ENCODE data around the gene SLC6A12. TPM values are rescaled to one million over a fixed set of nuclear protein-coding genes. Genes with fewer than 3 reads are reported as not detected.

The SLC6A12 gene
- total RNA-seq, 1 experiment from 2014 or later: 0.17 TPM

GRCh38 chr12:191541-191940 lies 22.4 kb downstream of the SLC6A12 start:
- Histone ChIP-seq H2BK15ac (ENCODE audit: low read depth, low read length) (no peak overlapping the region), H3K9ac (ENCODE audit: extremely low read depth, insufficient read length, low read length) (no peak overlapping the region), H3K23me2 (ENCODE audit: insufficient read length, low read depth, low read length, poor library complexity, severe bottlenecking) (peaks cover 7% of the 10 kb centered on the region), H3K23ac (ENCODE audit: insufficient read length, low read depth, low read length) (no peak overlapping the region), H2BK20ac (ENCODE audit: low read depth, low read length, poor library complexity, severe bottlenecking) (no peak overlapping the region), H3K14ac (ENCODE audit: insufficient read depth, low read length) (no peak overlapping the region), H2BK5ac (ENCODE audit: insufficient read length, low read length) (no peak overlapping the region), H3K18ac (ENCODE audit: insufficient read length, low read depth, low read length) (no peak overlapping the region), H3K79me1 (ENCODE audit: insufficient read depth, low read depth, low read length, poor library complexity, severe bottlenecking) (no peaks in the 10 kb centered on the region), H3K4ac (ENCODE audit: low read depth, low read length) (no peak overlapping the region), H3K9me3 (ENCODE audit: control insufficient read depth, low read depth, low read length) (no peaks in the 10 kb centered on the region), H4K8ac (replicated peaks; ENCODE audit: insufficient read length, low read depth, low read length) (no peak overlapping the region), H3K79me2 (ENCODE audit: insufficient read depth, low read length) (no peaks in the 10 kb centered on the region), H2AK5ac (ENCODE audit: insufficient read length, low read length) (no peak overlapping the region), H3K27ac (ENCODE audit: insufficient read length, low read depth, low read length) (no peak overlapping the region), H2BK12ac (ENCODE audit: insufficient read length, low read depth, low read length) (no peak overlapping the region), H4K20me1 (ENCODE audit: control insufficient read depth, insufficient read depth, insufficient read length) (no peaks in the 10 kb centered on the region), H3K27me3 (ENCODE audit: insufficient read depth, low read length) (peaks cover 2% of the 10 kb centered on the region; the same call in 1 of the 2 replicates), H3K4me1 (ENCODE audit: insufficient read depth, low read length) (no peaks in the 10 kb centered on the region), H2AFZ (ENCODE audit: low read length) (no peak overlapping the region), H4K5ac (ENCODE audit: insufficient read length, low read depth, low read length) (no peak overlapping the region), H2BK120ac (ENCODE audit: low read depth, low read length, poor library complexity, severe bottlenecking) (no peak overlapping the region), H4K91ac (ENCODE audit: insufficient read length, low read depth, low read length) (no peak overlapping the region), H3K4me2 (ENCODE audit: insufficient read depth, insufficient read length, low read length) (no peak overlapping the region), H3K56ac (ENCODE audit: insufficient read length, low read depth, low read length) (no peak overlapping the region), H3T11ph (ENCODE audit: low read length) (no peak overlapping the region)
- Mint-ChIP-seq H3K36me3 (ENCODE audit: insufficient read depth in 1 of 3, low read depth in 3 of 3) (peaks cover 0 to 2% (median 0%) of the 10 kb centered on the region in 3 experiments; a peak in 2 of 7 replicates), H3K27me3 (ENCODE audit: low read depth) (peaks cover 83% of the 10 kb centered on the region), H3K4me3 (no peak overlapping the region), H3K27ac (no peak overlapping the region), H3K4me1 (peaks cover 5 to 14% of the 10 kb centered on the region in 2 experiments; a peak in 2 of 4 replicates), H3K9me3 (peaks cover 5 to 7% of the 10 kb centered on the region in 2 experiments; a peak in 3 of 5 replicates)
- TF ChIP-seq, protein P1, sequence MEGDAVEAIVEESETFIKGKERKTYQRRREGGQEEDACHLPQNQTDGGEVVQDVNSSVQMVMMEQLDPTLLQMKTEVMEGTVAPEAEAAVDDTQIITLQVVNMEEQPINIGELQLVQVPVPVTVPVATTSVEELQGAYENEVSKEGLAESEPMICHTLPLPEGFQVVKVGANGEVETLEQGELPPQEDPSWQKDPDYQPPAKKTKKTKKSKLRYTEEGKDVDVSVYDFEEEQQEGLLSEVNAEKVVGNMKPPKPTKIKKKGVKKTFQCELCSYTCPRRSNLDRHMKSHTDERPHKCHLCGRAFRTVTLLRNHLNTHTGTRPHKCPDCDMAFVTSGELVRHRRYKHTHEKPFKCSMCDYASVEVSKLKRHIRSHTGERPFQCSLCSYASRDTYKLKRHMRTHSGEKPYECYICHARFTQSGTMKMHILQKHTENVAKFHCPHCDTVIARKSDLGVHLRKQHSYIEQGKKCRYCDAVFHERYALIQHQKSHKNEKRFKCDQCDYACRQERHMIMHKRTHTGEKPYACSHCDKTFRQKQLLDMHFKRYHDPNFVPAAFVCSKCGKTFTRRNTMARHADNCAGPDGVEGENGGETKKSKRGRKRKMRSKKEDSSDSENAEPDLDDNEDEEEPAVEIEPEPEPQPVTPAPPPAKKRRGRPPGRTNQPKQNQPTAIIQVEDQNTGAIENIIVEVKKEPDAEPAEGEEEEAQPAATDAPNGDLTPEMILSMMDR (conservative IDR thresholded peaks at IDR 0.05): no peak
- no peak for DNase-seq
- WGBS (ENCODE audit: extremely low coverage, insufficient read length, low lambda C conversion rate): no CpG with 5 or more reads among the region's 3 CpGs
